GM12878 (cell line): ENCODE results near the gene DIP2C. TPM values are rescaled to one million over a fixed set of nuclear protein-coding genes. Genes with fewer than 3 reads are reported as not detected.

Source experiments
- ATAC-seq: fragments of 200-7000 bp; cut with Tn5 transposase; 3 replicates; pipeline ENCODE4 v1.9.1; 2020; ENCODE audit warnings: mild to moderate bottlenecking, moderate library complexity
- BruUV-seq: library from RNA; stranded (reverse); fragments of 400-500 nt; replicated peaks from 2 replicates; lab custom pipeline; 2021; lab: Mats Ljungman, UMichigan
- CTCF ChIA-PET: fragments of 300-600 bp; sonication (Branson Sonifier 250); formaldehyde crosslinking; extraction: SDS; loops from one replicate; lab custom pipeline; 2021; ENCODE audit warnings: inconsistent platforms; lab: Yijun Ruan, JAX
- POLR2A ChIA-PET: fragments of 350-600 bp; formaldehyde crosslinking; extraction: SDS; loops from one replicate; lab custom pipeline; 2021; ENCODE audit warnings: inconsistent platforms; lab: Charles Lee
- RAD21 ChIA-PET: fragments of 300-600 bp; sonication (Branson Sonifier 250); formaldehyde crosslinking; loops from one replicate; lab custom pipeline; 2023; ENCODE audit warnings: antibody characterized with exemption; ENCODE audit not compliant: unreplicated experiment; lab: Charles Lee
- SMC1A ChIA-PET: fragments of 300-600 bp; sonication (Branson Sonifier 250); formaldehyde crosslinking; loops from one replicate; lab custom pipeline; 2023; ENCODE audit not compliant: unreplicated experiment, uncharacterized antibody; lab: Charles Lee
- DNase-seq: peaks from one replicate; pipeline ENCODE4 v3.0.0-alpha.2; 2011; ENCODE audit warnings: low read depth, low spot score
- FAIRE-seq: peaks from 3 replicates; lab custom pipeline; 2011; peaks lifted over from hg19 to GRCh38; lab: Jason Lieb, UNC
- H2AFZ ChIP-seq: 2 replicates; pipeline ENCODE4 v1.6.0; 2011; ENCODE audit warnings: low read depth, low read length, control low read depth; ENCODE audit not compliant: control insufficient read depth
- H3K27ac ChIP-seq: 2 replicates; pipeline ENCODE4 v1.5.1; 2011; ENCODE audit warnings: control low read depth; ENCODE audit not compliant: control insufficient read depth, insufficient read depth
- H3K27me3 ChIP-seq, 2 experiments: replicated peaks in 1 of 2; 2 replicates each; pipeline versions ENCODE4 v1.6.0 to v1.6.1; 2011; ENCODE audit warnings: low read length in 1 of 2; ENCODE audit not compliant: control insufficient read depth in 2 of 2, insufficient read depth in 2 of 2
- H3K36me3 ChIP-seq, 2 experiments: 2 replicates each; pipeline ENCODE4 v1.5.1; 2011; ENCODE audit warnings: low read length in 1 of 2; ENCODE audit not compliant: control insufficient read depth in 2 of 2, insufficient read depth in 2 of 2
- H3K4me1 ChIP-seq: 2 replicates; pipeline ENCODE4 v1.6.1; 2011; ENCODE audit warnings: mild to moderate bottlenecking, low read length, moderate library complexity, mixed read lengths; ENCODE audit not compliant: control insufficient read depth, insufficient read depth
- H3K4me2 ChIP-seq: 2 replicates; pipeline ENCODE4 v1.6.0; 2011; ENCODE audit warnings: control low read depth; ENCODE audit not compliant: control insufficient read depth, insufficient read depth
- H3K4me3 ChIP-seq: fragments of 200-600 bp; sonication (generic); 2 replicates; pipeline ENCODE4 v1.5.1; 2016
- H3K79me2 ChIP-seq: 2 replicates; pipeline ENCODE4 v1.6.0; 2011; ENCODE audit warnings: low read length; ENCODE audit not compliant: control insufficient read depth, insufficient read depth
- H3K9ac ChIP-seq: 2 replicates; pipeline ENCODE4 v1.8.0; 2011; ENCODE audit warnings: low read length, control low read depth, mixed read lengths; ENCODE audit not compliant: control insufficient read depth, insufficient read depth
- H3K9me3 ChIP-seq: replicated peaks from 3 replicates; pipeline ENCODE4 v1.5.1; 2011; ENCODE audit warnings: mild to moderate bottlenecking, low read length; ENCODE audit not compliant: control insufficient read depth, insufficient read depth
- H4K20me1 ChIP-seq: 2 replicates; pipeline ENCODE4 v1.6.0; 2011; ENCODE audit not compliant: control insufficient read depth, insufficient read depth
- ASH2L ChIP-seq: fragments of 300-600, 200-600 bp; sonication (generic); IDR thresholded peaks from 2 replicates; pipeline ENCODE4 v1.6.1; 2017; ENCODE audit warnings: low read depth, mild to moderate bottlenecking, borderline replicate concordance
- BCL11A ChIP-seq: IDR thresholded peaks from 2 replicates; pipeline ENCODE4 v1.6.1; 2011; ENCODE audit warnings: low read depth, low read length
- BHLHE40 ChIP-seq, 2 experiments: fragments of 450-650 bp in 1 of 2; IDR thresholded peaks; 2 replicates each; pipeline ENCODE4 v1.6.1; 2011 to 2017; ENCODE audit warnings: low read depth in 2 of 2, borderline replicate concordance in 1 of 2, improper control_type of control experiment in 1 of 2, low read length in 1 of 2, mild to moderate bottlenecking in 1 of 2
- HCFC1 ChIP-seq: fragments of 150-350 bp; IDR thresholded peaks from 2 replicates; pipeline ENCODE4 v1.6.1; 2014; ENCODE audit warnings: low read length
- KAT2A ChIP-seq: conservative IDR thresholded peaks from 2 replicates; pipeline ENCODE4 v1.6.1; 2011; ENCODE audit warnings: low read depth, low read length; ENCODE audit not compliant: control insufficient read depth
- KLF5 ChIP-seq: fragments of 450-650 bp; IDR thresholded peaks from 2 replicates; pipeline ENCODE4 v1.6.1; 2014; ENCODE audit warnings: mild to moderate bottlenecking; ENCODE audit not compliant: partially characterized antibody
- POLR2A ChIP-seq: IDR thresholded peaks from 2 replicates; pipeline ENCODE4 v1.6.1; 2011; ENCODE audit warnings: low read depth, mild to moderate bottlenecking, low read length
- REST ChIP-seq: IDR thresholded peaks from 2 replicates; pipeline ENCODE4 v1.6.1; 2012; ENCODE audit warnings: mild to moderate bottlenecking, low read depth, low read length
- RFX5 ChIP-seq: IDR thresholded peaks from 2 replicates; pipeline ENCODE4 v1.6.1; 2011; ENCODE audit warnings: low read depth, low read length, improper control_type of control experiment
- SKIL ChIP-seq: fragments of 450-650 bp; IDR thresholded peaks from 2 replicates; pipeline ENCODE4 v1.6.1; 2017; ENCODE audit warnings: mild to moderate bottlenecking, low read depth, inconsistent platforms; ENCODE audit not compliant: poor library complexity, severe bottlenecking
- STAT1 ChIP-seq: fragments of 450-650 bp; conservative IDR thresholded peaks from 2 replicates; pipeline ENCODE4 v1.6.1; 2014; ENCODE audit warnings: antibody characterized with exemption, mild to moderate bottlenecking
- SUZ12 ChIP-seq: fragments of 200-600 bp; sonication (generic); IDR thresholded peaks from one replicate; pipeline ENCODE4 v1.6.1; 2018; ENCODE audit warnings: antibody characterized with exemption, mild to moderate bottlenecking; ENCODE audit not compliant: unreplicated experiment
- TCF3 ChIP-seq: IDR thresholded peaks from 2 replicates; pipeline ENCODE4 v1.6.1; 2012; ENCODE audit warnings: low read depth, mild to moderate bottlenecking, low read length, borderline replicate concordance; ENCODE audit not compliant: insufficient read depth
- ZNF687 ChIP-seq: fragments of 450-650 bp; IDR thresholded peaks from 2 replicates; pipeline ENCODE4 v1.6.1; 2017; ENCODE audit warnings: mild to moderate bottlenecking, moderate library complexity
- WGBS: methylation state at CpG from one replicate; pipeline ENCODE4 v1.1.6; 2016; ENCODE audit warnings: low lambda C conversion rate; ENCODE audit not compliant: insufficient replicate concordance, insufficient coverage; ENCODE audit errors: missing lambda C conversion rate; 5-methylcytosine and 5-hydroxymethylcytosine counted together
- in situ Hi-C: fragments of 300-500 bp; cut with MboI; formaldehyde crosslinking; loops from 9 replicates; pipeline ENCODE4 v1.14.3; 2018; ENCODE audit warnings: mixed read lengths
- intact Hi-C: fragments of 100-400 bp; cut with micrococcal nuclease; formaldehyde crosslinking; loops from one replicate; pipeline ENCODE4 v1.14.2; 2022; ENCODE audit not compliant: unreplicated experiment
- polyA plus RNA-seq, 11 experiments: library from polyadenylated mRNA; depleted of rRNA in 4 of 11; unstranded in 6 of 11; stranded (reverse) in 5 of 11; fragments of >200 nt; fragmentation: Nextera tagmentation in 4 of 11; fragmentation: Illumina TruSeq in 1 of 11; extraction: Ambion mirVana in 4 of 11; extraction: Trizol in 1 of 11; gene quantifications; 1 replicate in 1 of 11; 2 replicates in 10 of 11; pipeline versions ENCODE4 v1.2.1 to v1.2.3, GENCODE V29; 2011 to 2016; ENCODE audit warnings: inconsistent platforms in 2 of 11, missing spikeins in 2 of 11, low read depth in 1 of 11
- total RNA-seq, 4 experiments: library from RNA; depleted of rRNA in 3 of 4; stranded (reverse); fragments of >200 nt in 3 of 4; fragmentation: Illumina TruSeq in 1 of 4; extraction: Trizol in 1 of 4; gene quantifications; 2 replicates each; pipeline versions ENCODE4 v1.2.1 to v1.2.3, GENCODE V29; 2013 to 2021

The DIP2C gene
- total and polyA plus RNA-seq, 10 of the 15 experiments (the other 5 are each of a cell fraction or from before 2014, with no cell fraction given), result 0.01 to 0.10 (median 0.06) TPM

GRCh38 chr10:629186-629998, 60.1 kb downstream of the DIP2C start:
- BruUV-seq, result no TSS peak
- intact Hi-C loops, result no loop called here
- Histone ChIP-seq H3K9me3 (no peaks in the 10 kb centered on the region; the same call in 2 of the 3 replicates), H3K4me1 (no peaks in the 10 kb centered on the region), H4K20me1 (no peaks in the 10 kb centered on the region), H3K36me3 (no peaks in the 10 kb centered on the region), H2AFZ (no peak overlapping the region), H3K4me2 (no peak overlapping the region), H3K4me3 (no peak overlapping the region), H3K27ac (no peak overlapping the region), H3K27me3 (no peaks in the 10 kb centered on the region; a peak in 1 of 4 replicates), H3K79me2 (no peaks in the 10 kb centered on the region), H3K9ac (no peak overlapping the region)
- RAD21 ChIA-PET, result no interaction called here
- 44% methylated on average over 25 of the region's 25 CpGs for WGBS
- SMC1A ChIA-PET, result no interaction called here
- ATAC-seq, result no peak
- CTCF ChIA-PET, result no interaction called here
- no peak for DNase-seq
- no peak for FAIRE-seq
- in situ Hi-C loops, result no loop called here
- POLR2A ChIA-PET, result no interaction called here
- TF ChIP-seq BHLHE40 (IDR thresholded peaks at IDR 0.05; ENCODE audit: borderline replicate concordance in 1 of 2, low read depth in 2 of 2, low read length in 1 of 2), result no peak
- TF ChIP-seq ZNF687, result no peak
- TF ChIP-seq KAT2A, result no peak
- no peak for TF ChIP-seq SUZ12
- TF ChIP-seq REST, result no peak
- TF ChIP-seq HCFC1, result no peak
- no peak for TF ChIP-seq KLF5
- no peak for TF ChIP-seq STAT1
- no peak for TF ChIP-seq TCF3
- TF ChIP-seq BCL11A, result no peak
- TF ChIP-seq SKIL, result no peak
- TF ChIP-seq POLR2A, result no peak
- TF ChIP-seq ASH2L, result no peak
- TF ChIP-seq RFX5, result no peak
